GM23248 (cell line): ENCODE data around the gene OPCML. TPM values are rescaled to one million over a fixed set of nuclear protein-coding genes. Genes with fewer than 3 reads are reported as not detected.

Source experiments
- DNase-seq: peaks from one replicate; pipeline ENCODE4 v3.0.0-alpha.2; 2015
- H2AFZ ChIP-seq: fragments of 200-600 bp; sonication (generic); 2 replicates; pipeline ENCODE4 v1.6.1; 2016; ENCODE audit warnings: antibody characterized with exemption
- H3F3A ChIP-seq: fragments of 200-600 bp; sonication (generic); 2 replicates; pipeline ENCODE4 v1.6.1; 2016; ENCODE audit warnings: mild to moderate bottlenecking, antibody characterized with exemption, mixed run types; ENCODE audit not compliant: insufficient read depth
- H3K27ac ChIP-seq: fragments of 200-600 bp; sonication (generic); 2 replicates; pipeline ENCODE4 v1.5.1; 2016; ENCODE audit warnings: mild to moderate bottlenecking
- H3K27me3 ChIP-seq: fragments of 200-600 bp; sonication (generic); replicated peaks from 2 replicates; pipeline ENCODE4 v1.6.1; 2016; ENCODE audit warnings: mild to moderate bottlenecking; ENCODE audit not compliant: insufficient read depth
- H3K36me3 ChIP-seq: fragments of 200-600 bp; sonication (generic); 2 replicates; pipeline ENCODE4 v1.6.1; 2016; ENCODE audit warnings: low read depth, mild to moderate bottlenecking
- H3K4me1 ChIP-seq: fragments of 200-600 bp; sonication (generic); 2 replicates; pipeline ENCODE4 v1.6.1; 2016; ENCODE audit warnings: mild to moderate bottlenecking; ENCODE audit not compliant: insufficient read depth
- H3K4me2 ChIP-seq: fragments of 200-600 bp; sonication (generic); one replicate; pipeline ENCODE4 v1.6.1; 2016; ENCODE audit warnings: mild to moderate bottlenecking; ENCODE audit not compliant: unreplicated experiment
- H3K4me3 ChIP-seq: fragments of 200-600 bp; sonication (generic); 2 replicates; pipeline ENCODE4 v1.5.1; 2016; ENCODE audit warnings: mild to moderate bottlenecking
- H3K79me2 ChIP-seq: fragments of 200-600 bp; sonication (generic); 2 replicates; pipeline ENCODE4 v1.6.1; 2016; ENCODE audit warnings: mild to moderate bottlenecking; ENCODE audit not compliant: insufficient read depth
- H3K9ac ChIP-seq: fragments of 200-600 bp; sonication (generic); 2 replicates; pipeline ENCODE4 v1.6.1; 2016; ENCODE audit warnings: mild to moderate bottlenecking
- H3K9me2 ChIP-seq: fragments of 200-600 bp; sonication (generic); 2 replicates; pipeline ENCODE4 v1.6.1; 2016; ENCODE audit warnings: mixed run types, mild to moderate bottlenecking, moderate library complexity; ENCODE audit not compliant: insufficient read depth
- H3K9me3 ChIP-seq: fragments of 200-600 bp; sonication (generic); one replicate; pipeline ENCODE4 v1.6.1; 2017; ENCODE audit warnings: low read depth
- H4K20me1 ChIP-seq: fragments of 200-600 bp; sonication (generic); 2 replicates; pipeline ENCODE4 v1.6.0; 2016; ENCODE audit not compliant: insufficient read depth
- EZH2 ChIP-seq: fragments of 200-600 bp; sonication (generic); IDR thresholded peaks from 2 replicates; pipeline ENCODE4 v1.6.1; 2018; ENCODE audit warnings: antibody characterized with exemption, mild to moderate bottlenecking; ENCODE audit not compliant: insufficient read depth, poor library complexity, severe bottlenecking
- EZH2phosphoT487 ChIP-seq: fragments of 200-600 bp; sonication (generic); IDR thresholded peaks from 2 replicates; pipeline ENCODE4 v1.6.1; 2018; ENCODE audit warnings: antibody characterized with exemption, moderate library complexity, mild to moderate bottlenecking, low read depth; ENCODE audit not compliant: insufficient read depth
- WGBS, 2 experiments: methylation state at CpG; one replicate each; pipeline ENCODE4 v1.1.6; 2015 to 2017; ENCODE audit warnings: low lambda C conversion rate in 2 of 2, low coverage in 1 of 2; ENCODE audit errors: missing lambda C conversion rate in 2 of 2; 5-methylcytosine and 5-hydroxymethylcytosine counted together
- in situ Hi-C: fragments of 300-500 bp; cut with MboI; formaldehyde crosslinking; loops from 2 replicates; pipeline ENCODE4 v1.15.0; 2020
- polyA plus RNA-seq: library from polyadenylated mRNA; unstranded; fragments of >200 nt; fragmentation: Nextera tagmentation; extraction: Ambion mirVana; gene quantifications from 2 replicates; pipeline ENCODE4 v1.2.1, GENCODE V29; 2016
- total RNA-seq: library from RNA; depleted of rRNA; stranded (reverse); fragments of >200 nt; shearing (Covaris generic); gene quantifications from 2 replicates; pipeline ENCODE4 v1.2.3, GENCODE V29; 2014

The OPCML gene
- total and polyA plus RNA-seq, 2 experiments from 2014 or later: 0.69 to 1.6 TPM

GRCh38 chr11:133360860-133361688 lies 171.2 kb downstream of the OPCML start:
- no peaks in the 10 kb centered on the region for H3K9me3 ChIP-seq
- no peaks in the 10 kb centered on the region for H3K4me1 ChIP-seq
- no peaks in the 10 kb centered on the region for H3F3A ChIP-seq
- no peaks in the 10 kb centered on the region for H3K79me2 ChIP-seq
- no peaks in the 10 kb centered on the region for H4K20me1 ChIP-seq
- H3K9ac ChIP-seq: no peak overlapping the region
- no peaks in the 10 kb centered on the region for H3K27me3 ChIP-seq
- no peak overlapping the region for H3K4me3 ChIP-seq
- no peak overlapping the region for H3K4me2 ChIP-seq
- no peak overlapping the region for H3K27ac ChIP-seq
- no peaks in the 10 kb centered on the region for H3K36me3 ChIP-seq
- 65 to 72% methylated on average over 43 to 54 of the region's 54 CpGs for WGBS, 2 experiments
- H2AFZ ChIP-seq: no peak overlapping the region
- in situ Hi-C loops: no loop called here
- DNase-seq: no peak
- TF ChIP-seq EZH2phosphoT487 (no peak), EZH2 (no peak)
- no peaks in the 10 kb centered on the region for H3K9me2 ChIP-seq

DNA sequence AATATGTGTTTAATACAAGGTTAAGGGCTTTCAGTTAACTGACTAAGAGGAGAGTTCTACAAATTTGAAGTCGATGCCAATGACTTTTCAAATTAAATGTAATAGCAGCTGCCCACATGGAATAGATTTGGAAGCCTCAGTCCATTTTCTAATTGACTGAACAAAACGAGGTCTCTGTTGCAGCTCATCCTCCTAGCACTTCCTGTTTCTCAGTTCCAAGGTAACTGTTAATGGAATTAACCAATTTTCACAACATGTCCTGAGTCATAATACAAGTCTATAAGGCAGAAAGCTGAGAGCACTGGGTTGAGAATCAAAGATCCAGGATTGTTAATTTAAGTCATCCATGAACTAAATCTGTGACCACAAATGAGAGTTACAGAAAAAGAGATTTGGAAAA lies 177.2 kb downstream of the OPCML start:
- 2% methylated on average over 2 of the region's 2 CpGs for WGBS, 2 experiments
- in situ Hi-C loops: no loop called here
- no peaks in the 10 kb centered on the region for H3K4me1 ChIP-seq

DNA sequence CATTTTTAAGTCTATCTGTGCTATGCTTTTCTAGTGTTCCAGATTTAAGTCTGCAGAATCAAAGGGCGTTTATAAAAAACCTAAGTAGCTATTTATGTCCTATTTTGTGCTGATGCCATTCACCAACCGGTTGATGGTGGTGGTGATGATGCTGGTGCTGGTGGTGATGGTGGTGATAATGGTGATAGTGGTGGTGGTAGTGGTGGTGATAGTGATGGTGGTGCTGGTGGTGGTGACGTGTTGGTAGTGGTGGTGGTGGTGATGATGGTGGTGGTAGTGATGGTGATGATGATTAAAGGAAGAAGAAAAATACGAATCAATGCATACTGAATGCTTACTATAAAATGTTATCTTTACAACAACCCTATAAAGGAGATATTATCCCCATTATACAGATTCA lies 178.2 kb downstream of the OPCML start:
- Histone ChIP-seq H3K9me2 (no peaks in the 10 kb centered on the region), H3K4me2 (no peak overlapping the region), H3K4me3 (no peak overlapping the region), H3K9me3 (no peaks in the 10 kb centered on the region), H3F3A (no peaks in the 10 kb centered on the region), H3K79me2 (no peaks in the 10 kb centered on the region), H2AFZ (no peak overlapping the region), H3K27me3 (no peaks in the 10 kb centered on the region), H3K4me1 (no peaks in the 10 kb centered on the region), H3K27ac (no peak overlapping the region), H3K36me3 (no peaks in the 10 kb centered on the region), H4K20me1 (no peaks in the 10 kb centered on the region), H3K9ac (no peak overlapping the region)
- in situ Hi-C loops: no loop called here
- WGBS, 2 experiments: 17 to 26% methylated on average over 4 of the region's 4 CpGs
- no peak for DNase-seq
- no peak for TF ChIP-seq EZH2phosphoT487
- TF ChIP-seq EZH2: no peak

More for the DNA sequence above, 177.2 kb downstream of the OPCML start:
- DNase-seq: no peak
- H3K4me3 ChIP-seq: no peak overlapping the region
- H3K4me2 ChIP-seq: no peak overlapping the region
- H2AFZ ChIP-seq: no peak overlapping the region
- H3K27ac ChIP-seq: no peak overlapping the region
- H4K20me1 ChIP-seq: no peaks in the 10 kb centered on the region
- no peaks in the 10 kb centered on the region for H3K79me2 ChIP-seq
- TF ChIP-seq EZH2 (no peak), EZH2phosphoT487 (no peak)
- no peaks in the 10 kb centered on the region for H3F3A ChIP-seq
- H3K9me3 ChIP-seq: no peaks in the 10 kb centered on the region
- H3K9me2 ChIP-seq: no peaks in the 10 kb centered on the region
- H3K27me3 ChIP-seq: no peaks in the 10 kb centered on the region
- H3K36me3 ChIP-seq: no peaks in the 10 kb centered on the region
- H3K9ac ChIP-seq: no peak overlapping the region

GRCh38 chr11:133350045-133350444 lies 182.3 kb downstream of the OPCML start:
- H3K9ac ChIP-seq: no peak overlapping the region
- H3K36me3 ChIP-seq: no peaks in the 10 kb centered on the region
- DNase-seq: no peak
- H3K27ac ChIP-seq: no peak overlapping the region
- no peaks in the 10 kb centered on the region for H4K20me1 ChIP-seq
- H3K4me1 ChIP-seq: no peaks in the 10 kb centered on the region
- H3K4me3 ChIP-seq: no peak overlapping the region
- in situ Hi-C loops: no loop called here
- no peaks in the 10 kb centered on the region for H3F3A ChIP-seq
- H3K4me2 ChIP-seq: no peak overlapping the region
- TF ChIP-seq EZH2: no peak
- no peak for TF ChIP-seq EZH2phosphoT487
- no peaks in the 10 kb centered on the region for H3K9me2 ChIP-seq
- 2 to 9% methylated on average over 3 of the region's 3 CpGs for WGBS, 2 experiments
- H3K9me3 ChIP-seq: no peaks in the 10 kb centered on the region
- no peak overlapping the region for H2AFZ ChIP-seq
- no peaks in the 10 kb centered on the region for H3K27me3 ChIP-seq
- H3K79me2 ChIP-seq: no peaks in the 10 kb centered on the region
